KOPT-K1 (cell line): Measurements from ENCODE around the gene SLC38A11.

Experiments used
- H3K27ac ChIP-seq: fragments of 200-600 bp; sonication (generic); 2 replicates; pipeline ENCODE4 v1.5.1; 2016; ENCODE audit warnings: antibody characterized with exemption, mild to moderate bottlenecking, low read depth, low read length; ENCODE audit not compliant: poor library complexity, severe bottlenecking
- H3K36me3 ChIP-seq: fragments of 200-600 bp; sonication (generic); 2 replicates; pipeline ENCODE4 v1.5.1; 2017; ENCODE audit warnings: antibody characterized with exemption, mild to moderate bottlenecking, low read length, moderate library complexity; ENCODE audit not compliant: insufficient read depth
- H3K9me3 ChIP-seq: fragments of 200-600 bp; sonication (generic); 2 replicates; pipeline ENCODE4 v1.5.1; 2017; ENCODE audit warnings: antibody characterized with exemption, low read length, mild to moderate bottlenecking; ENCODE audit not compliant: insufficient read depth, poor library complexity, severe bottlenecking

Gene SLC38A11

GRCh38 chr2:164859251-164859818 is 96.0 kb downstream of the SLC38A11 start:
- no peak overlapping the region for H3K27ac ChIP-seq
- no peaks in the 10 kb centered on the region for H3K36me3 ChIP-seq
- H3K9me3 ChIP-seq: no peaks in the 10 kb centered on the region

- Histone ChIP-seq H3K36me3 (no peaks in the 10 kb centered on the region), H3K27ac (no peak overlapping the region), H3K9me3 (no peaks in the 10 kb centered on the region)
Observed at GRCh38 chr2:164852086-164852485, 103.2 kb downstream of the SLC38A11 start.

GRCh38 chr2:164850235-164850634 is 105.1 kb downstream of the SLC38A11 start:
- Histone ChIP-seq H3K27ac (no peak overlapping the region), H3K36me3 (no peaks in the 10 kb centered on the region), H3K9me3 (no peaks in the 10 kb centered on the region)

- H3K36me3 ChIP-seq: no peaks in the 10 kb centered on the region
- no peak overlapping the region for H3K27ac ChIP-seq
- no peaks in the 10 kb centered on the region for H3K9me3 ChIP-seq
Observed at GRCh38 chr2:164849506-164849905, 105.8 kb downstream of the SLC38A11 start.

GRCh38 chr2:164847981-164848741 is 107.2 kb downstream of the SLC38A11 start:
- Histone ChIP-seq H3K9me3 (no peaks in the 10 kb centered on the region), H3K36me3 (no peaks in the 10 kb centered on the region), H3K27ac (no peak overlapping the region)

- Histone ChIP-seq H3K36me3 (no peaks in the 10 kb centered on the region), H3K27ac (no peak overlapping the region), H3K9me3 (no peaks in the 10 kb centered on the region)
Observed at GRCh38 chr2:164847291-164847690, 108.0 kb downstream of the SLC38A11 start.

- Histone ChIP-seq H3K36me3 (no peaks in the 10 kb centered on the region), H3K27ac (no peak overlapping the region), H3K9me3 (no peaks in the 10 kb centered on the region)
Observed at GRCh38 chr2:164846276-164846675, 109.0 kb downstream of the SLC38A11 start.
